ENCODE results near the gene PNLIPRP3.

The PNLIPRP3 gene

DNA sequence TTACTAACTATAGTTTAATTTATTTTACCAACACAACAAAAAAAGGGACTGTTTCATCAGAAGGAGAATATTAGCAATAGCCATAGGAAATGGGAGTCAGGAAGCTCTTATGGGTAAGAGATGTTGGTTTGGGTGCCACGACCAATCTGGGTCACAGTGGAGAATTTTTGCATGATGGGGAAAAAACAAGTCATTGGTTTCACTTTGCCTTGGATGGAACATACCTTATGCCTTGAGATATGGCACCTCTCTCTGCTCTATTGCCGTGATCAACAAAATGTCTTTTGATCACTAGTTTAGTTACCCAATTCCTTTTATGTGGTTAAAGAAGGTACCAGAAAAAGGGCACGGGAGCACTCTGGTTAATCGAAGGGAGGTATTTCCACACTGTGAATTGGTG lies 48.2 kb downstream of the PNLIPRP3 start:
- peaks cover 20% of the 10 kb centered on the region for H3K4me1 ChIP-seq (ENCODE audit: insufficient read depth, low read length, poor library complexity, severe bottlenecking)
- H4K20me1 ChIP-seq (ENCODE audit: insufficient read depth, low read length, poor library complexity, severe bottlenecking) = no peaks in the 10 kb centered on the region
- no peak overlapping the region for H3K9ac ChIP-seq (ENCODE audit: low read depth, low read length, poor library complexity, severe bottlenecking)
- no peaks in the 10 kb centered on the region for H3F3A ChIP-seq (ENCODE audit: low read depth)
- no peaks in the 10 kb centered on the region for H3K9me2 ChIP-seq (replicated peaks; ENCODE audit: low read depth, low read length)
- no peaks in the 10 kb centered on the region for H3K79me2 ChIP-seq (ENCODE audit: insufficient read depth, low read length)
- H3K9me3 ChIP-seq (ENCODE audit: insufficient read depth, low read depth, low read length) = no peaks in the 10 kb centered on the region
- no peak overlapping the region for H3K4me2 ChIP-seq (ENCODE audit: low read depth, low read length, poor library complexity, severe bottlenecking)
- no peak for TF ChIP-seq EZH2phosphoT487 (IDR thresholded peaks at IDR 0.05; ENCODE audit: borderline replicate concordance)
- no peak for TF ChIP-seq CTCF (conservative IDR thresholded peaks at IDR 0.05; ENCODE audit: low read length)
- H2AFZ ChIP-seq (ENCODE audit: low read length) = no peak overlapping the region
- no peak overlapping the region for H3K4me3 ChIP-seq (ENCODE audit: low read length, poor library complexity, severe bottlenecking)
- no peaks in the 10 kb centered on the region for H3K27me3 ChIP-seq (ENCODE audit: insufficient read depth, low read length, poor library complexity, severe bottlenecking)
- no peaks in the 10 kb centered on the region for H3K36me3 ChIP-seq (ENCODE audit: insufficient read depth, low read length)

- Histone ChIP-seq H2AFZ (ENCODE audit: low read length) (no peak overlapping the region), H3K36me3 (ENCODE audit: insufficient read depth, low read length) (no peaks in the 10 kb centered on the region)
- TF ChIP-seq CTCF (conservative IDR thresholded peaks at IDR 0.05; ENCODE audit: low read length) (no peak), EZH2phosphoT487 (IDR thresholded peaks at IDR 0.05; ENCODE audit: borderline replicate concordance) (no peak)
These were observed 48.8 kb downstream of the PNLIPRP3 start for GRCh38 chr10:116476461-116476860.

GRCh38 chr10:116477986-116478664 lies 50.5 kb downstream of the PNLIPRP3 start:
- Histone ChIP-seq H3K4me3 (ENCODE audit: low read length, poor library complexity, severe bottlenecking) (no peak overlapping the region), H2AFZ (ENCODE audit: low read length) (no peak overlapping the region), H3K4me1 (ENCODE audit: insufficient read depth, low read length, poor library complexity, severe bottlenecking) (peaks cover 5% of the 10 kb centered on the region), H3K36me3 (ENCODE audit: insufficient read depth, low read length) (no peaks in the 10 kb centered on the region), H3K9me3 (ENCODE audit: insufficient read depth, low read depth, low read length) (no peaks in the 10 kb centered on the region), H3K9me2 (replicated peaks; ENCODE audit: low read depth, low read length) (no peaks in the 10 kb centered on the region), H3K27me3 (ENCODE audit: insufficient read depth, low read length, poor library complexity, severe bottlenecking) (no peaks in the 10 kb centered on the region), H3K79me2 (ENCODE audit: insufficient read depth, low read length) (no peaks in the 10 kb centered on the region), H3F3A (ENCODE audit: low read depth) (no peaks in the 10 kb centered on the region), H3K4me2 (ENCODE audit: low read depth, low read length, poor library complexity, severe bottlenecking) (no peak overlapping the region), H3K9ac (ENCODE audit: low read depth, low read length, poor library complexity, severe bottlenecking) (no peak overlapping the region), H4K20me1 (ENCODE audit: insufficient read depth, low read length, poor library complexity, severe bottlenecking) (no peaks in the 10 kb centered on the region)
- TF ChIP-seq EZH2phosphoT487 (IDR thresholded peaks at IDR 0.05; ENCODE audit: borderline replicate concordance) (no peak), CTCF (conservative IDR thresholded peaks at IDR 0.05; ENCODE audit: low read length) (no peak)

More at GRCh38 chr10:116476461-116476860, 48.8 kb downstream of the PNLIPRP3 start:
- Histone ChIP-seq H4K20me1 (ENCODE audit: insufficient read depth, low read length, poor library complexity, severe bottlenecking) (no peaks in the 10 kb centered on the region), H3K4me1 (ENCODE audit: insufficient read depth, low read length, poor library complexity, severe bottlenecking) (peaks cover 19% of the 10 kb centered on the region), H3K9me2 (replicated peaks; ENCODE audit: low read depth, low read length) (no peaks in the 10 kb centered on the region), H3K79me2 (ENCODE audit: insufficient read depth, low read length) (no peaks in the 10 kb centered on the region), H3K9me3 (ENCODE audit: insufficient read depth, low read depth, low read length) (no peaks in the 10 kb centered on the region), H3K9ac (ENCODE audit: low read depth, low read length, poor library complexity, severe bottlenecking) (no peak overlapping the region), H3K4me2 (ENCODE audit: low read depth, low read length, poor library complexity, severe bottlenecking) (no peak overlapping the region), H3K27me3 (ENCODE audit: insufficient read depth, low read length, poor library complexity, severe bottlenecking) (no peaks in the 10 kb centered on the region), H3K4me3 (ENCODE audit: low read length, poor library complexity, severe bottlenecking) (no peak overlapping the region), H3F3A (ENCODE audit: low read depth) (no peaks in the 10 kb centered on the region)
